ENCODE results near the gene MRPS18A.
A peak's percentile ranks its signal among the peaks of the same experiment; 100 is the strongest.
"Not testable (repeated sequence)": the region's sequence is repeated elsewhere in the genome, so short reads cannot be mapped to it uniquely, and the experiment has no call there.

MRPS18A gene

DNA sequence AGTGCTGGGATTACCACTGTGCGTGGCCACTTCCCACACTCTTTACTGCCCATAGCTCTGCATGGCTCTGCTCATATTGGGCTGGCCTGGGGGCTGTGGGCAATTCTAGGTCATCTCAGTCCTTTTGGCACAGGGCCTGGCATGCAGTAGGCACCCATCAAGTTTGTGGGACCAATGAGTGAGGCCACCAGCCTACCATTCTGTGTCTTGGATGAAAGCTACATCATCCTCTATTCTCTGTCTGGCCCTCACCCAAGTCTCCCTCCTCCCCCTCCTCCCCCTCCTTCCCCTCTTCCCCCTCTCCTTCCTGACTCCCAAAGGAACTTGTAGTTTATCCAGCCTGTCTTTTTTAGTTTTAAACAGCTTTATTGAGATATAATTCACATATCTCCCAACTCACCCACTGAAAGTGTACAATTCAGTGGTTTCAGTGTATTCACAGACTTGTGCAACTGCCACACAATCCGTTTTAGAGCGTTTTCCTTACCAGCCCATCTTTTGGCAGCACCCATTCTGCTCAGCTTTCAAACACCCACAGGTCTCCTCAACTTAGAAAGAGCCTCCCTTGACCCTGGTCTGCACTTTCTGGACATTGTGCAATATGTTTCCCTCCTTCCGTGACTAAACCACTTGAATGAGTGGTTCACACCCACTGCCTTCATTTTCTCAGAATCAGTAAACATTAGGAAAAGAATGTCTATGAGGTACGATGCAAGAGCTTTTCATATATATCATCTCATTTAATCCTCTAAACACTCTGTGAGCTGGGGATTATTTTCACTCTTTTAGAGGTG is 21.5 kb upstream of the MRPS18A start:
- no peaks in the 10 kb centered on the region for H3K36me3 ChIP-seq (ENCODE audit: control insufficient read depth in 1 of 2, insufficient read depth in 2 of 2, low read length in 2 of 2)
- peak overlapping the region; percentile 38 for H3K27ac ChIP-seq (ENCODE audit: low read depth, low read length)
- no peaks in the 10 kb centered on the region for H3K9me3 ChIP-seq (ENCODE audit: control insufficient read depth in 1 of 2, low read length in 2 of 2)
- peak overlapping the region; percentile 36 to 38 for H3K9ac ChIP-seq (ENCODE audit: low read depth in 1 of 2, low read length in 2 of 2)
- peak overlapping the region in 1 of 2 donors; percentile 4 for H3K4me3 ChIP-seq (ENCODE audit: low read depth in 1 of 2, low read length in 2 of 2)
- no peaks in the 10 kb centered on the region for H3K27me3 ChIP-seq (ENCODE audit: control insufficient read depth in 1 of 2, insufficient read depth in 2 of 2, low read length in 2 of 2)
- H3K4me1 ChIP-seq (ENCODE audit: control insufficient read depth in 1 of 2, insufficient read depth in 2 of 2, low read length in 2 of 2) = peaks cover 38 to 46% of the 10 kb centered on the region in 2 donors

DNA sequence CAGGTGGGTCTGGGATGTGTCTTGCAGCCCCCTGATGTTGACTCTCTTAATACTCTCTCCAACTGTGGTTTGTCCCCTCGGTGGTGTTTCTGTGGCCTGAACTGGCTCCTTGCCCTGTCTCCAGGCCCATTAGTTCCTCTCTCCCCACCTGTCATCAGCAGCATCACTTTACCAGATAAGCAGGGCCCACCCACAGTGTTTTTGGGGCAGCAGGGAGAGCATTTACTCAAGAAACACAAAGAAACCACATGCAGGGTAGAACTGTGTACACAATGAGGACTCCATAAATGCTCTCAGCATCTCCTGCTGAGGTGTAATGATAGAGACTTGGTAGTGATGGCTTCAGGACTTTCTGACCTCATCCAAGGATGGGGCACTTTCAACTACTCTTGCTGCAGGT is 20.2 kb upstream of the MRPS18A start:
- Histone ChIP-seq H3K36me3 (ENCODE audit: control insufficient read depth in 1 of 2, insufficient read depth in 2 of 2, low read length in 2 of 2) (no peaks in the 10 kb centered on the region), H3K27me3 (ENCODE audit: control insufficient read depth in 1 of 2, insufficient read depth in 2 of 2, low read length in 2 of 2) (no peaks in the 10 kb centered on the region), H3K9me3 (ENCODE audit: control insufficient read depth in 1 of 2, low read length in 2 of 2) (no peaks in the 10 kb centered on the region), H3K4me3 (ENCODE audit: low read depth in 1 of 2, low read length in 2 of 2) (no peak overlapping the region), H3K27ac (ENCODE audit: low read depth, low read length) (no peak overlapping the region), H3K9ac (ENCODE audit: low read depth in 1 of 2, low read length in 2 of 2) (no peak overlapping the region), H3K4me1 (ENCODE audit: control insufficient read depth in 1 of 2, insufficient read depth in 2 of 2, low read length in 2 of 2) (peaks cover 50 to 59% of the 10 kb centered on the region in 2 donors)

DNA sequence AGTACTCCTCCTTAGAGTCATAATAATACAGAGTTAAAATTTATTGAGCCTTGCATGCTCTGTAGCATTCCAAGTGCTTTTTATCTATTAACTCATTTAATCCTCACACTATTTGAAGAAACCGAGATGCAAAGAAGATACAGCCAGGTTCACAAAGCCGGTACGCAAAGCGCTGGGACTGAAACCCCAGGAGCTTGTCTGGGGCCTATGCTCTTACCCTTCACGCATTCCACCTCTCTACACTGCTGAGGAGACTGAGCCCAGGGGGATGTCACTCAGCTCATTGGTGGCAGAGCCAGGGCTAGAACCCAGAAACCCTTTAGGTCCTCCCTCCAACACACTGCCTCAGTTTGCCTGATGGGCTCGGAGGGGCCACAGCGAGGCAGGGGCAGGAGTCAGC is 19.7 kb upstream of the MRPS18A start:
- Histone ChIP-seq H3K9ac (ENCODE audit: low read depth in 1 of 2, low read length in 2 of 2) (no peak overlapping the region), H3K27me3 (ENCODE audit: control insufficient read depth in 1 of 2, insufficient read depth in 2 of 2, low read length in 2 of 2) (no peaks in the 10 kb centered on the region), H3K9me3 (ENCODE audit: control insufficient read depth in 1 of 2, low read length in 2 of 2) (no peaks in the 10 kb centered on the region), H3K4me1 (ENCODE audit: control insufficient read depth in 1 of 2, insufficient read depth in 2 of 2, low read length in 2 of 2) (peaks cover 55 to 64% of the 10 kb centered on the region in 2 donors), H3K36me3 (ENCODE audit: control insufficient read depth in 1 of 2, insufficient read depth in 2 of 2, low read length in 2 of 2) (no peaks in the 10 kb centered on the region), H3K27ac (ENCODE audit: low read depth, low read length) (no peak overlapping the region), H3K4me3 (ENCODE audit: low read depth in 1 of 2, low read length in 2 of 2) (no peak overlapping the region)

DNA sequence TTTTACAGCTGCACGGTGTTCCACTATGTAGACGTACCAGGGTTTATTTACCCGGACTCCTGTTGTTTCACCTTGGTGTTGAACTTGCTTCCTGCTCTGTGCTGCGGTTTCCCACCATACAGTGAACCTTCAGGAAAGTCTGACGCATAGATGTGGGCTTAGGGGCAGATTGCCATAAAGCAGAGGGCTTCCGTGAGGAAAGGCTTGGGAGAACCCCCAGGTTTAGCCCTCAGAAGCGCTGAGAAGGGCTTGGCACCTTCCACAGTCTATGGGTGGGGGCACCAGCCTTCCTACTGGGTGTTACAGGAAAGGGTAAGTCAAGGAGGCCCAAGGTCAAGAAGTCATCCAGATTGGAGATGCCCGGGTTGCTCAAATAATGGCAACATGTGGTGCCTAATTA is 19.2 kb upstream of the MRPS18A start:
- H3K27ac ChIP-seq (ENCODE audit: low read depth, low read length) = no peak overlapping the region
- no peak overlapping the region for H3K4me3 ChIP-seq (ENCODE audit: low read depth in 1 of 2, low read length in 2 of 2)
- H3K9me3 ChIP-seq (ENCODE audit: control insufficient read depth in 1 of 2, low read length in 2 of 2) = no peaks in the 10 kb centered on the region
- no peaks in the 10 kb centered on the region for H3K36me3 ChIP-seq (ENCODE audit: control insufficient read depth in 1 of 2, insufficient read depth in 2 of 2, low read length in 2 of 2)
- H3K27me3 ChIP-seq (ENCODE audit: control insufficient read depth in 1 of 2, insufficient read depth in 2 of 2, low read length in 2 of 2) = no peaks in the 10 kb centered on the region
- H3K4me1 ChIP-seq (ENCODE audit: control insufficient read depth in 1 of 2, insufficient read depth in 2 of 2, low read length in 2 of 2) = peaks cover 60 to 69% of the 10 kb centered on the region in 2 donors
- peak overlapping the region in 1 of 2 donors; percentile 19 for H3K9ac ChIP-seq (ENCODE audit: low read depth in 1 of 2, low read length in 2 of 2)

DNA sequence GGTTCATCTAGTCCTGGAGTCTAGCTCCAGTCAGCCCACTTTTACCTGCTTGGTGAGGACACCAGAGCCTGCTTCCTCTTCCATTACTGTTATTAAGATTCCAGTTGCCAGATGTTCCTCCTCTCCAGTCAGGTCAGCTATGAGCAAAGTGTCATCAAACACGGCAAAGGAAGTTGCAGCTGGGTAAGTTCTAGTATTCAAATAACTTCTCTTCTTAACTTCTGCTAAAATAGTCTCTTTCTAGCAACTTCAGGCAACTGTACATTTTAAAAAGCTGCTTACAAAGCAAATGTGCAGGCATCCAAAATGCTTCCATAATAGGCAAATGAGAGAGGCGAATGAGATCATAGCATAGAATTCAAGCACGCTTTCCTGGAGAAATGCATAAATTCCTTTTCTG is 18.4 kb upstream of the MRPS18A start:
- Histone ChIP-seq H3K4me3 (ENCODE audit: low read depth in 1 of 2, low read length in 2 of 2) (no peak overlapping the region), H3K27ac (ENCODE audit: low read depth, low read length) (peak overlapping the region; percentile 41), H3K4me1 (ENCODE audit: control insufficient read depth in 1 of 2, insufficient read depth in 2 of 2, low read length in 2 of 2) (peaks cover 61 to 74% of the 10 kb centered on the region in 2 donors), H3K9me3 (ENCODE audit: control insufficient read depth in 1 of 2, low read length in 2 of 2) (no peaks in the 10 kb centered on the region), H3K27me3 (ENCODE audit: control insufficient read depth in 1 of 2, insufficient read depth in 2 of 2, low read length in 2 of 2) (no peaks in the 10 kb centered on the region), H3K9ac (ENCODE audit: low read depth in 1 of 2, low read length in 2 of 2) (no peak overlapping the region), H3K36me3 (ENCODE audit: control insufficient read depth in 1 of 2, insufficient read depth in 2 of 2, low read length in 2 of 2) (no peaks in the 10 kb centered on the region)

DNA sequence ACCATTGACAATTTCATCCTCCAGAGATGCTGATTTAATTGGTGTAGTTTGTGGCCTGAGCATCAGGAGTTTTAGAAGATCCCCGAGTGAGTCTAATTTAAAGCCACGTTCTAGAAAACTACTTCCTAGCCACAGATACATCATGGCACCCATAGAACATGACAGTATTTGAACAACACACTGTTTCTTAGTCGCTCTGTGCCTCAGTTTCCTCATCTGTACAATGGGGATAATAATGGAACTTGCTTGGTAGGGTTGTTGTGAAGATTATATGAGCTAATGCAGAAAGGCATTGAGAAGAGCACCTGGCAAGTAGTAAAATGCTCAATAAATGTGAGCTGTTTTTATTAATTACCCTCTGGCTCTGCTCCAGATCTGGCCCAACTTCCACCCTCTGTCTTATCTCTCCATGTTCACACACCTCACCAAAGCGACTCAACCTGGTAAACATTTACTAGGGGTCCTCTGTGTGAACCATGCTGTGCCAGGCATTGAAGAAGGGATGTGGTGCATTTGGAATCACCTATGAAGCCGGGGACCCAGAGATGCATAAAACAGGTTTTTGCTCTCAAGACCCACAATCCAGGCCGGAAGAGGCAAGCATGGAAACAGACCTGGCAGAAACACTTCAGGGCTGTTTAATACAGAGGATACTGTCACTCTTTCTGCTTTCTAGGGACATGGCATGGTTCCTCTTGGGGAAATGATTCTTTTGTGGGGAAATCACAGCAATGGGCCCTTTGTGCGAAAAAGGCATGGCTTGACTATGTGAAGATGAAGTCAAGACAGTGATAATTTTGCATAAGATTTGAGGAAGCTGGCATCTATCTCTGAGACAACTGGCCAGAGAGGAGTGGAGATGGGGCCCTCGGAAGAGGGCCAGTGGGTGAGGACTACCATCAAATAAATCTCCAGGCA is 16.2 kb upstream of the MRPS18A start:
- H3K9me3 ChIP-seq (ENCODE audit: control insufficient read depth in 1 of 2, low read length in 2 of 2) = no peaks in the 10 kb centered on the region
- no peak overlapping the region for H3K4me3 ChIP-seq (ENCODE audit: low read depth in 1 of 2, low read length in 2 of 2)
- no peaks in the 10 kb centered on the region for H3K36me3 ChIP-seq (ENCODE audit: control insufficient read depth in 1 of 2, insufficient read depth in 2 of 2, low read length in 2 of 2)
- H3K9ac ChIP-seq (ENCODE audit: low read depth in 1 of 2, low read length in 2 of 2) = peak overlapping the region; percentile 37 to 63
- peaks cover 65 to 79% of the 10 kb centered on the region in 2 donors for H3K4me1 ChIP-seq (ENCODE audit: control insufficient read depth in 1 of 2, insufficient read depth in 2 of 2, low read length in 2 of 2)
- peak overlapping the region; percentile 89 for H3K27ac ChIP-seq (ENCODE audit: low read depth, low read length)
- no peaks in the 10 kb centered on the region for H3K27me3 ChIP-seq (ENCODE audit: control insufficient read depth in 1 of 2, insufficient read depth in 2 of 2, low read length in 2 of 2)

DNA sequence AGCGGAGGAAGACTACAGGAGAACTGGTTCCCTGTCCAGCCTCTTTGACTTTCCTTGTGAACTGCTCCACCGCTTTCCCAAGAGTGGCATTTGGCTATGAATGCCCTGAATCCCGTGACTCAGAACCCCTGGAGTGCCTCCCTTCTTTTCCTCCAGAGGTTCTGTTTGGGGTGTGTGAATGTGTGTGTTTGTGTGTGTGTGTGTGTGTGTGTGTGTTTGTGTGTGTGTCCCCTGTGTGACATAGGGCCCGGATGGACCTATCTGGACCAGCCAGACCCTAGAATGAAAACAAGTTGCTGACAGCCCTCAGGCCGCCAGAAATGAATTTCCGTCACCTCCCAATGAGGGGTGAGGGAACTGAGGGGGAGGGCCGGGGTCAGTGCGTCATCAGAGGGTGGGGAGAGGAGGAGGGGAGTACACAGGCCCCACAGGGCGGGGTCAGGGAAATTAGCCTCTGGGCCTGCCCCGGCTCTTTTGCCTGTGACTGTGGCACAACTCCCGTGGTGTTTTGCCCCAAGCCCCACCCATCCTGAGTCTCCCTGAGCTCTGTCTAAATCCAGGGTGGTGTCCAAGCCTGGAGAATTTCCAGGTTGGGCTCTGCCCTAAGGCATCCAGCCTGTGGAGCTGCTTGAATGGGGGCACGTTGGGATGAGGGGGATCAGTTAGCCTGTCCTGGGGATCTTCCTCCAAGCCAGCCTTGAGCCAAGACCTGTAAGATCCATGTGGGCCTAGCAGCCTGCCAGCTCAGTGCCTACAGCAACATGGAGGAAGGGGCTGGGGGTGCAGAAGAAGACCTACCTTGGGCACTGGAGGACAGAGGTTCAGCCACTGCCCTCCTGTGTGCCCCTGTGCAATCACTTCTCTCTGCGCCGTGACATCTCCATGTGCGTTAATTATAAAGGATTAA is 15.2 kb upstream of the MRPS18A start:
- Histone ChIP-seq H3K4me3 (ENCODE audit: low read depth in 1 of 2, low read length in 2 of 2) (peak overlapping the region in 1 of 2 donors; percentile 50), H3K27ac (ENCODE audit: low read depth, low read length) (peak overlapping the region; percentile 89), H3K9ac (ENCODE audit: low read depth in 1 of 2, low read length in 2 of 2) (peak overlapping the region; percentile 37 to 63), H3K27me3 (ENCODE audit: control insufficient read depth in 1 of 2, insufficient read depth in 2 of 2, low read length in 2 of 2) (no peaks in the 10 kb centered on the region), H3K9me3 (ENCODE audit: control insufficient read depth in 1 of 2, low read length in 2 of 2) (no peaks in the 10 kb centered on the region), H3K36me3 (ENCODE audit: control insufficient read depth in 1 of 2, insufficient read depth in 2 of 2, low read length in 2 of 2) (no peaks in the 10 kb centered on the region), H3K4me1 (ENCODE audit: control insufficient read depth in 1 of 2, insufficient read depth in 2 of 2, low read length in 2 of 2) (peaks cover 68 to 81% of the 10 kb centered on the region in 2 donors)

DNA sequence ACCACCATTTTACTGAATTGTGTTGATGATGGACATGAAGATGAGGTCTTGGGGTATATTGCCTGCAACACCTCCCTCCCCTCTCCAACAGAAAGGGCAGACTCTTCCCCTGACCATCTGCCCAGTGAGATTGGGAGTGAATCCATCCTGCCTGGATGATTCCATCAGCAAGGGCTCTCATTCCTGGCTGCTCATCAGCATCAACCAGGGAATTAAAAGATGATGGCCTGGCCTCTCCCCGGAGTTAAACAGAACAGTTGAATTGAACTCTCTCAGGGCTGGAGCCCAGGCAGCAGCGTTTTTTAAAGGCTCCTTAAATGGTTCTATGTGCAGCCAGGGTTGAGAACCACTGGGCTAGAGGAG is 14.6 kb upstream of the MRPS18A start:
- peaks cover 63 to 78% of the 10 kb centered on the region in 2 donors for H3K4me1 ChIP-seq (ENCODE audit: control insufficient read depth in 1 of 2, insufficient read depth in 2 of 2, low read length in 2 of 2)
- H3K27me3 ChIP-seq (ENCODE audit: control insufficient read depth in 1 of 2, insufficient read depth in 2 of 2, low read length in 2 of 2) = no peaks in the 10 kb centered on the region
- H3K4me3 ChIP-seq (ENCODE audit: low read depth in 1 of 2, low read length in 2 of 2) = no peak overlapping the region
- peak overlapping the region; percentile 37 to 63 for H3K9ac ChIP-seq (ENCODE audit: low read depth in 1 of 2, low read length in 2 of 2)
- H3K27ac ChIP-seq (ENCODE audit: low read depth, low read length) = peak overlapping the region; percentile 89
- no peaks in the 10 kb centered on the region for H3K9me3 ChIP-seq (ENCODE audit: control insufficient read depth in 1 of 2, low read length in 2 of 2)
- no peaks in the 10 kb centered on the region for H3K36me3 ChIP-seq (ENCODE audit: control insufficient read depth in 1 of 2, insufficient read depth in 2 of 2, low read length in 2 of 2)

DNA sequence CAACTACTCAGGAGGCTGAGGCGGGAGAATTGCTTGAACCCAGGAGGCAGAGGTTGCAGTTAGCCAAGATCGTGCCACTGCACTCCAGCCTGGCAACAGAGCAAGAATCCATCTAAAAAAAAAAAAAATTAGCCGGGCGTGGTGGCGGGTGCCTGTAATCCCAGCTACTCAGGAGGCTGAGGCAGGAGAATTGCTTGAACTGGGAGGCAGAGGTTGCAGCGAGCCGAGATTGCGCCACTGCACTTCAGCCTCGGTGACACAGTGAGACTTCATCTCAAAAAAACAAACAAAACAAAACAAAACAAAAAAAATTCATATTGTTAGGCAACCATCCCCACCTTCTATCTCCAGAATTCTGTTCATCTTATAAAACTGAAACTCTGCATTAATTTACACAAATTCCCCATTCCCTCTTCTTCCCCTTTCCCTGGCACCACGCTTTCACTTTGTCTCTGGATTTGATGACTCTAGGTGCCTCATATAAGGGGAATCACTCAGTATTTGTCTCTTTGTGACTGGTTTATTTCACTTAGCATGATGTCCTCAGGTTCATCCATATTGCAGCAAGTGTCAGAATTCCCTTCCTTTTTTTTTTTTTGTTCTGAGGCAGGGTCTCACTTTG is 13.5 kb upstream of the MRPS18A start:
- H3K9ac ChIP-seq (ENCODE audit: low read depth in 1 of 2, low read length in 2 of 2); H3K36me3 ChIP-seq (ENCODE audit: control insufficient read depth in 1 of 2, insufficient read depth in 2 of 2, low read length in 2 of 2); H3K27me3 ChIP-seq (ENCODE audit: control insufficient read depth in 1 of 2, insufficient read depth in 2 of 2, low read length in 2 of 2); H3K4me3 ChIP-seq (ENCODE audit: low read depth in 1 of 2, low read length in 2 of 2); H3K9me3 ChIP-seq (ENCODE audit: control insufficient read depth in 1 of 2, low read length in 2 of 2); H3K27ac ChIP-seq (ENCODE audit: low read depth, low read length): not testable (repeated sequence)
- H3K4me1 ChIP-seq (ENCODE audit: control insufficient read depth in 1 of 2, insufficient read depth in 2 of 2, low read length in 2 of 2) = peaks cover 59 to 71% of the 10 kb centered on the region in 2 donors

Data from duodenal mucosa (tissue), 2 donors.